ENCODE results near the gene ATP6V0A1.

ATP6V0A1 gene

GRCh38 chr17:42563950-42564349 lies 105.3 kb downstream of the ATP6V0A1 start:
- DNase-seq, result no peak

- no peak for DNase-seq
These were observed 106.3 kb downstream of the ATP6V0A1 start for GRCh38 chr17:42564815-42565522.

- no peak for DNase-seq
These were observed 107.0 kb downstream of the ATP6V0A1 start for GRCh38 chr17:42565523-42566214.

- no peak for DNase-seq
These were observed 107.7 kb downstream of the ATP6V0A1 start for GRCh38 chr17:42566215-42566882.

- peak; percentile 74 for DNase-seq
These were observed 108.3 kb downstream of the ATP6V0A1 start, which contains the start of gene MLX for GRCh38 chr17:42566883-42567573. Gene MLX (plus strand): TSS chr17:42567100. CDS start chr17:42567125, 25 bp downstream.

GRCh38 chr17:42568341-42569111 lies 109.8 kb downstream of the ATP6V0A1 start:
- DNase-seq, result no peak

GRCh38 chr17:42571435-42572225 lies 113.0 kb downstream of the ATP6V0A1 start:
- DNase-seq, result no peak
